ENCODE data around the gene TAS2R40. TPM values are rescaled to one million over a fixed set of nuclear protein-coding genes. Genes with fewer than 3 reads are reported as not detected.

Gene TAS2R40
- total RNA-seq, 6 experiments from 2014 or later: not detected

- Mint-ChIP-seq H3K27ac (no peak within 1 kb of the TSS), H3K27me3 (ENCODE audit: insufficient read depth) (no peaks in the 10 kb centered on the region), H3K9me3 (peaks cover 7% of the 10 kb centered on the region; the same call in 1 of the 2 replicates), H3K4me1 (ENCODE audit: low read depth) (no peaks in the 10 kb centered on the region), H3K36me3 (ENCODE audit: low read depth) (no peaks in the 10 kb centered on the region), H3K4me3 (no peak within 1 kb of the TSS)
- DNase-seq: no peak
- TF ChIP-seq CTCF (IDR thresholded peaks at IDR 0.05): no peak
These were observed 38.8 kb upstream of the TAS2R40 start, which contains the start of gene TAS2R39 for GRCh38 chr7:143183024-143183423. Gene TAS2R39, plus strand, starts transcription at chr7:143183419. Its CDS starts 0 bp downstream, at chr7:143183419.

- TF ChIP-seq CTCF (IDR thresholded peaks at IDR 0.05): no peak
- Mint-ChIP-seq H3K9me3 (peaks cover 3% of the 10 kb centered on the region; the same call in 1 of the 2 replicates), H3K27me3 (ENCODE audit: insufficient read depth) (no peaks in the 10 kb centered on the region), H3K4me1 (ENCODE audit: low read depth) (no peaks in the 10 kb centered on the region), H3K36me3 (ENCODE audit: low read depth) (no peaks in the 10 kb centered on the region), H3K27ac (no peak overlapping the region), H3K4me3 (no peak overlapping the region)
- no peak for DNase-seq
These were observed 36.3 kb upstream of the TAS2R40 start for GRCh38 chr7:143185551-143185950.

- H3K9me3 Mint-ChIP-seq: no peaks in the 10 kb centered on the region
- no peak for TF ChIP-seq CTCF (IDR thresholded peaks at IDR 0.05)
- no peaks in the 10 kb centered on the region for H3K4me1 Mint-ChIP-seq (ENCODE audit: low read depth)
- no peaks in the 10 kb centered on the region for H3K27me3 Mint-ChIP-seq (ENCODE audit: insufficient read depth)
- DNase-seq: no peak
- H3K27ac Mint-ChIP-seq: no peak overlapping the region
- no peak overlapping the region for H3K4me3 Mint-ChIP-seq
- no peaks in the 10 kb centered on the region for H3K36me3 Mint-ChIP-seq (ENCODE audit: low read depth)
These were observed 32.8 kb upstream of the TAS2R40 start for GRCh38 chr7:143188994-143189393.

- Mint-ChIP-seq H3K4me3 (no peak overlapping the region), H3K4me1 (ENCODE audit: low read depth) (no peaks in the 10 kb centered on the region), H3K27ac (no peak overlapping the region), H3K9me3 (no peaks in the 10 kb centered on the region), H3K27me3 (ENCODE audit: insufficient read depth) (no peaks in the 10 kb centered on the region), H3K36me3 (ENCODE audit: low read depth) (no peaks in the 10 kb centered on the region)
- DNase-seq: no peak
- TF ChIP-seq CTCF (IDR thresholded peaks at IDR 0.05): no peak
These were observed 28.0 kb upstream of the TAS2R40 start for GRCh38 chr7:143193880-143194279.

- H3K4me3 Mint-ChIP-seq: no peak overlapping the region
- H3K36me3 Mint-ChIP-seq (ENCODE audit: low read depth): no peaks in the 10 kb centered on the region
- H3K27ac Mint-ChIP-seq: no peak overlapping the region
- H3K4me1 Mint-ChIP-seq (ENCODE audit: low read depth): no peaks in the 10 kb centered on the region
- no peaks in the 10 kb centered on the region for H3K9me3 Mint-ChIP-seq
- no peak for DNase-seq
- peaks cover 7% of the 10 kb centered on the region for H3K27me3 Mint-ChIP-seq (ENCODE audit: insufficient read depth)
- TF ChIP-seq CTCF (IDR thresholded peaks at IDR 0.05): no peak
These were observed 22.8 kb upstream of the TAS2R40 start for GRCh38 chr7:143199040-143199439.

- Mint-ChIP-seq H3K36me3 (ENCODE audit: low read depth) (no peaks in the 10 kb centered on the region), H3K27ac (no peak overlapping the region), H3K9me3 (no peaks in the 10 kb centered on the region), H3K4me1 (ENCODE audit: low read depth) (no peaks in the 10 kb centered on the region), H3K4me3 (no peak overlapping the region), H3K27me3 (ENCODE audit: insufficient read depth) (peaks cover 8% of the 10 kb centered on the region)
- no peak for DNase-seq
- TF ChIP-seq CTCF (IDR thresholded peaks at IDR 0.05): no peak
These were observed 19.7 kb upstream of the TAS2R40 start for GRCh38 chr7:143202161-143202560.
